GM12878 (cell line): ENCODE results near the gene AKNA. TPM values are rescaled to one million over a fixed set of nuclear protein-coding genes. Genes with fewer than 3 reads are reported as not detected.

Experiments used
- ATAC-seq: fragments of 200-7000 bp; cut with Tn5 transposase; 3 replicates; pipeline ENCODE4 v1.9.1; 2020; ENCODE audit warnings: mild to moderate bottlenecking, moderate library complexity
- BruUV-seq: library from RNA; stranded (reverse); fragments of 400-500 nt; replicated peaks from 2 replicates; lab custom pipeline; 2021; lab: Mats Ljungman, UMichigan
- CTCF ChIA-PET: fragments of 300-600 bp; sonication (Branson Sonifier 250); formaldehyde crosslinking; extraction: SDS; loops from one replicate; lab custom pipeline; 2021; ENCODE audit warnings: inconsistent platforms; lab: Yijun Ruan, JAX
- POLR2A ChIA-PET: fragments of 350-600 bp; formaldehyde crosslinking; extraction: SDS; loops from one replicate; lab custom pipeline; 2021; ENCODE audit warnings: inconsistent platforms; lab: Charles Lee
- RAD21 ChIA-PET: fragments of 300-600 bp; sonication (Branson Sonifier 250); formaldehyde crosslinking; loops from one replicate; lab custom pipeline; 2023; ENCODE audit warnings: antibody characterized with exemption; ENCODE audit not compliant: unreplicated experiment; lab: Charles Lee
- SMC1A ChIA-PET: fragments of 300-600 bp; sonication (Branson Sonifier 250); formaldehyde crosslinking; loops from one replicate; lab custom pipeline; 2023; ENCODE audit not compliant: unreplicated experiment, uncharacterized antibody; lab: Charles Lee
- DNase-seq: peaks from one replicate; pipeline ENCODE4 v3.0.0-alpha.2; 2011; ENCODE audit warnings: low read depth, low spot score
- FAIRE-seq: peaks from 3 replicates; lab custom pipeline; 2011; peaks lifted over from hg19 to GRCh38; lab: Jason Lieb, UNC
- H2AFZ ChIP-seq: 2 replicates; pipeline ENCODE4 v1.6.0; 2011; ENCODE audit warnings: low read depth, low read length, control low read depth; ENCODE audit not compliant: control insufficient read depth
- H3K27ac ChIP-seq: 2 replicates; pipeline ENCODE4 v1.5.1; 2011; ENCODE audit warnings: control low read depth; ENCODE audit not compliant: control insufficient read depth, insufficient read depth
- H3K27me3 ChIP-seq, 2 experiments: replicated peaks in 1 of 2; 2 replicates each; pipeline versions ENCODE4 v1.6.0 to v1.6.1; 2011; ENCODE audit warnings: low read length in 1 of 2; ENCODE audit not compliant: control insufficient read depth in 2 of 2, insufficient read depth in 2 of 2
- H3K36me3 ChIP-seq, 2 experiments: 2 replicates each; pipeline ENCODE4 v1.5.1; 2011; ENCODE audit warnings: low read length in 1 of 2; ENCODE audit not compliant: control insufficient read depth in 2 of 2, insufficient read depth in 2 of 2
- H3K4me1 ChIP-seq: 2 replicates; pipeline ENCODE4 v1.6.1; 2011; ENCODE audit warnings: mild to moderate bottlenecking, low read length, moderate library complexity, mixed read lengths; ENCODE audit not compliant: control insufficient read depth, insufficient read depth
- H3K4me2 ChIP-seq: 2 replicates; pipeline ENCODE4 v1.6.0; 2011; ENCODE audit warnings: control low read depth; ENCODE audit not compliant: control insufficient read depth, insufficient read depth
- H3K4me3 ChIP-seq: fragments of 200-600 bp; sonication (generic); 2 replicates; pipeline ENCODE4 v1.5.1; 2016
- H3K79me2 ChIP-seq: 2 replicates; pipeline ENCODE4 v1.6.0; 2011; ENCODE audit warnings: low read length; ENCODE audit not compliant: control insufficient read depth, insufficient read depth
- H3K9ac ChIP-seq: 2 replicates; pipeline ENCODE4 v1.8.0; 2011; ENCODE audit warnings: low read length, control low read depth, mixed read lengths; ENCODE audit not compliant: control insufficient read depth, insufficient read depth
- H3K9me3 ChIP-seq: replicated peaks from 3 replicates; pipeline ENCODE4 v1.5.1; 2011; ENCODE audit warnings: mild to moderate bottlenecking, low read length; ENCODE audit not compliant: control insufficient read depth, insufficient read depth
- H4K20me1 ChIP-seq: 2 replicates; pipeline ENCODE4 v1.6.0; 2011; ENCODE audit not compliant: control insufficient read depth, insufficient read depth
- BRCA1 ChIP-seq: IDR thresholded peaks from 2 replicates; pipeline ENCODE4 v1.6.1; 2011; ENCODE audit warnings: low read depth, low read length, improper control_type of control experiment
- HDAC6 ChIP-seq: fragments of 200-600 bp; sonication (generic); IDR thresholded peaks from one replicate; pipeline ENCODE4 v1.8.0; 2017; ENCODE audit warnings: antibody characterized with exemption; ENCODE audit not compliant: unreplicated experiment
- LARP7 ChIP-seq: fragments of 450-650 bp; IDR thresholded peaks from 2 replicates; pipeline ENCODE4 v1.6.1; 2017; ENCODE audit warnings: mild to moderate bottlenecking
- SPI1 ChIP-seq: IDR thresholded peaks from 2 replicates; pipeline ENCODE4 v1.6.1; 2011; ENCODE audit warnings: low read depth, mild to moderate bottlenecking, low read length, moderate library complexity, borderline replicate concordance; ENCODE audit not compliant: insufficient read depth
- ZNF274 ChIP-seq: IDR thresholded peaks from one replicate; pipeline ENCODE4 v1.8.0; 2011; ENCODE audit not compliant: insufficient read length, insufficient read depth
- WGBS: methylation state at CpG from one replicate; pipeline ENCODE4 v1.1.6; 2016; ENCODE audit warnings: low lambda C conversion rate; ENCODE audit not compliant: insufficient replicate concordance, insufficient coverage; ENCODE audit errors: missing lambda C conversion rate; 5-methylcytosine and 5-hydroxymethylcytosine counted together
- in situ Hi-C: fragments of 300-500 bp; cut with MboI; formaldehyde crosslinking; loops from 9 replicates; pipeline ENCODE4 v1.14.3; 2018; ENCODE audit warnings: mixed read lengths
- intact Hi-C: fragments of 100-400 bp; cut with micrococcal nuclease; formaldehyde crosslinking; loops from one replicate; pipeline ENCODE4 v1.14.2; 2022; ENCODE audit not compliant: unreplicated experiment
- polyA plus RNA-seq, 11 experiments: library from polyadenylated mRNA; depleted of rRNA in 4 of 11; unstranded in 6 of 11; stranded (reverse) in 5 of 11; fragments of >200 nt; fragmentation: Nextera tagmentation in 4 of 11; fragmentation: Illumina TruSeq in 1 of 11; extraction: Ambion mirVana in 4 of 11; extraction: Trizol in 1 of 11; gene quantifications; 1 replicate in 1 of 11; 2 replicates in 10 of 11; pipeline versions ENCODE4 v1.2.1 to v1.2.3, GENCODE V29; 2011 to 2016; ENCODE audit warnings: inconsistent platforms in 2 of 11, missing spikeins in 2 of 11, low read depth in 1 of 11
- total RNA-seq, 4 experiments: library from RNA; depleted of rRNA in 3 of 4; stranded (reverse); fragments of >200 nt in 3 of 4; fragmentation: Illumina TruSeq in 1 of 4; extraction: Trizol in 1 of 4; gene quantifications; 2 replicates each; pipeline versions ENCODE4 v1.2.1 to v1.2.3, GENCODE V29; 2013 to 2021
- TF ChIP-seq, protein P1 (sequence below): fragments of 450-650 bp; IDR thresholded peaks from 2 replicates; pipeline ENCODE4 v1.6.1; 2016; ENCODE audit warnings: mild to moderate bottlenecking, moderate library complexity, borderline replicate concordance
- TF ChIP-seq, protein P2 (sequence below): fragments of 450-650 bp; formaldehyde crosslinking; IDR thresholded peaks from 2 replicates; pipeline ENCODE4 v1.5.0; 2022; ENCODE audit warnings: mild to moderate bottlenecking, missing genetic modification characterization

The AKNA gene
- total and polyA plus RNA-seq, 10 of the 15 experiments (the other 5 are each of a cell fraction or from before 2014, with no cell fraction given): 1.6 to 132 (median 35.3) TPM

DNA sequence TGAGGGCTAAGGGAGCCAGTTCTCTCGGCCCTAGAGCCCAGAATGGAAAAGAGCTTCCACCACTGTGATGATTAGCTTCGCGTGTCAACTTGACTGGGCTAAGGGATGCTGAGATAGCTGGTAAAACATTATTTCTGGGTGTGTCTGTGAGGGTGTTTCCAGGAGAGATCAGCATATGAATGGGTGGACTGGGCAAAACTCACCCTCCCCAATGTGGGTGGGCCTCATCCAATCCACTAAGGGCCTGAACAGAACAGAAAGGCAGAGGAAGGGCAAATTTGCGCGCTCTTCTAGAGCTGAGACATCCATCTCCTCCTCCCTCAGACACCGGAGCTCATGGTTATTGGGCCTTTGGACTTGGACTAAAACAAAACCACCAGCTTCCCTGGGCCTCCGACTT lies 20.9 kb upstream of the AKNA start (continued):
- TF ChIP-seq, protein P1, sequence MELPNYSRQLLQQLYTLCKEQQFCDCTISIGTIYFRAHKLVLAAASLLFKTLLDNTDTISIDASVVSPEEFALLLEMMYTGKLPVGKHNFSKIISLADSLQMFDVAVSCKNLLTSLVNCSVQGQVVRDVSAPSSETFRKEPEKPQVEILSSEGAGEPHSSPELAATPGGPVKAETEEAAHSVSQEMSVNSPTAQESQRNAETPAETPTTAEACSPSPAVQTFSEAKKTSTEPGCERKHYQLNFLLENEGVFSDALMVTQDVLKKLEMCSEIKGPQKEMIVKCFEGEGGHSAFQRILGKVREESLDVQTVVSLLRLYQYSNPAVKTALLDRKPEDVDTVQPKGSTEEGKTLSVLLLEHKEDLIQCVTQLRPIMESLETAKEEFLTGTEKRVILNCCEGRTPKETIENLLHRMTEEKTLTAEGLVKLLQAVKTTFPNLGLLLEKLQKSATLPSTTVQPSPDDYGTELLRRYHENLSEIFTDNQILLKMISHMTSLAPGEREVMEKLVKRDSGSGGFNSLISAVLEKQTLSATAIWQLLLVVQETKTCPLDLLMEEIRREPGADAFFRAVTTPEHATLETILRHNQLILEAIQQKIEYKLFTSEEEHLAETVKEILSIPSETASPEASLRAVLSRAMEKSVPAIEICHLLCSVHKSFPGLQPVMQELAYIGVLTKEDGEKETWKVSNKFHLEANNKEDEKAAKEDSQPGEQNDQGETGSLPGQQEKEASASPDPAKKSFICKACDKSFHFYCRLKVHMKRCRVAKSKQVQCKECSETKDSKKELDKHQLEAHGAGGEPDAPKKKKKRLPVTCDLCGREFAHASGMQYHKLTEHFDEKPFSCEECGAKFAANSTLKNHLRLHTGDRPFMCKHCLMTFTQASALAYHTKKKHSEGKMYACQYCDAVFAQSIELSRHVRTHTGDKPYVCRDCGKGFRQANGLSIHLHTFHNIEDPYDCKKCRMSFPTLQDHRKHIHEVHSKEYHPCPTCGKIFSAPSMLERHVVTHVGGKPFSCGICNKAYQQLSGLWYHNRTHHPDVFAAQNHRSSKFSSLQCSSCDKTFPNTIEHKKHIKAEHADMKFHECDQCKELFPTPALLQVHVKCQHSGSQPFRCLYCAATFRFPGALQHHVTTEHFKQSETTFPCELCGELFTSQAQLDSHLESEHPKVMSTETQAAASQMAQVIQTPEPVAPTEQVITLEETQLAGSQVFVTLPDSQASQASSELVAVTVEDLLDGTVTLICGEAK: no peak
- TF ChIP-seq HDAC6: no peak

DNA sequence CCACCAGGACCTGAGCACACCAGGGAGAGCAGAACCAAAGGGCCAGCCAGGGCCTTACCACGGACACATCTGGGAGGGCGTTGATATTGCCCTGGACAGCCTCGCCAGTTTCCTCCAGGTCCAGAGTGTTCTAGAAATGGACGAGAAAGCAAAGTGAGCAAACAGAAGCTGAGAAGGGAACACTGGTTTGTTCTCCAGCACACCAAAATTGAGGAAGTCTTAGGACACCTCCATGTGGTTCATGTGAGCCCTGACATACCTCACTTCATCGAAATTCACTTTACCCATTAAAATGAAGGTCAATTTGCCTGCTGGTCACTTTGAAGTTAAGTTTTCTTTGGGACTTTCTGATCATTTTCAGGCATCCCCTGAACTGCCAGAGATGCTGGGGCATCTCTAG lies 20.1 kb upstream of the AKNA start:
- CTCF ChIA-PET: interaction anchor here (0.5 to 7.4 kb wide), 7 partner anchors 10 to 253 kb away, joined by 3 to 115 read pairs (median 7); partner anchors contain the start of gene WHRN
- SMC1A ChIA-PET: interaction anchor here (1.0 to 6.8 kb wide), 5 partner anchors 25 to 245 kb away, joined by 3 to 75 read pairs (median 5); partner anchors contain the start of gene WHRN
- no peak overlapping the region for H3K27ac ChIP-seq
- no peaks in the 10 kb centered on the region for H3K79me2 ChIP-seq
- no peak for ATAC-seq
- WGBS: 57% methylated on average over 5 of the region's 5 CpGs
- H3K4me1 ChIP-seq: peaks cover 5% of the 10 kb centered on the region; the same call in 1 of the 2 replicates
- no peak for DNase-seq
- RAD21 ChIA-PET: interaction anchor here (1.5 to 7.1 kb wide), 5 partner anchors 43 to 245 kb away, joined by 3 to 69 read pairs (median 7); no protein-coding TSS in a partner anchor
- H3K4me3 ChIP-seq: no peak overlapping the region
- BruUV-seq: no TSS peak
- no peak overlapping the region for H3K4me2 ChIP-seq
- TF ChIP-seq ZNF274 (no peak), SPI1 (no peak), LARP7 (no peak), BRCA1 (no peak)
- TF ChIP-seq, protein P2, sequence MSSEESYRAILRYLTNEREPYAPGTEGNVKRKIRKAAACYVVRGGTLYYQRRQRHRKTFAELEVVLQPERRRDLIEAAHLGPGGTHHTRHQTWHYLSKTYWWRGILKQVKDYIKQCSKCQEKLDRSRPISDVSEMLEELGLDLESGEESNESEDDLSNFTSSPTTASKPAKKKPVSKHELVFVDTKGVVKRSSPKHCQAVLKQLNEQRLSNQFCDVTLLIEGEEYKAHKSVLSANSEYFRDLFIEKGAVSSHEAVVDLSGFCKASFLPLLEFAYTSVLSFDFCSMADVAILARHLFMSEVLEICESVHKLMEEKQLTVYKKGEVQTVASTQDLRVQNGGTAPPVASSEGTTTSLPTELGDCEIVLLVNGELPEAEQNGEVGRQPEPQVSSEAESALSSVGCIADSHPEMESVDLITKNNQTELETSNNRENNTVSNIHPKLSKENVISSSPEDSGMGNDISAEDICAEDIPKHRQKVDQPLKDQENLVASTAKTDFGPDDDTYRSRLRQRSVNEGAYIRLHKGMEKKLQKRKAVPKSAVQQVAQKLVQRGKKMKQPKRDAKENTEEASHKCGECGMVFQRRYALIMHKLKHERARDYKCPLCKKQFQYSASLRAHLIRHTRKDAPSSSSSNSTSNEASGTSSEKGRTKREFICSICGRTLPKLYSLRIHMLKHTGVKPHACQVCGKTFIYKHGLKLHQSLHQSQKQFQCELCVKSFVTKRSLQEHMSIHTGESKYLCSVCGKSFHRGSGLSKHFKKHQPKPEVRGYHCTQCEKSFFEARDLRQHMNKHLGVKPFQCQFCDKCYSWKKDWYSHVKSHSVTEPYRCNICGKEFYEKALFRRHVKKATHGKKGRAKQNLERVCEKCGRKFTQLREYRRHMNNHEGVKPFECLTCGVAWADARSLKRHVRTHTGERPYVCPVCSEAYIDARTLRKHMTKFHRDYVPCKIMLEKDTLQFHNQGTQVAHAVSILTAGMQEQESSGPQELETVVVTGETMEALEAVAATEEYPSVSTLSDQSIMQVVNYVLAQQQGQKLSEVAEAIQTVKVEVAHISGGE (CRISPR knock-in tag): no peak
- H3K9ac ChIP-seq: no peak overlapping the region
- H3K27me3 ChIP-seq: no peaks in the 10 kb centered on the region; a peak in 1 of 4 replicates
- POLR2A ChIA-PET: no interaction called here
- H3K36me3 ChIP-seq: no peaks in the 10 kb centered on the region
- intact Hi-C loops: loop anchor here (5.0 kb wide), 2 partner anchors 99 to 184 kb away; partner anchors contain the start of gene WHRN
- no peak overlapping the region for H2AFZ ChIP-seq
- H4K20me1 ChIP-seq: no peaks in the 10 kb centered on the region; the same call in 1 of the 2 replicates
- in situ Hi-C loops: loop anchor here (5.0 kb wide), 2 partner anchors 239 to 604 kb away; no protein-coding TSS in a partner anchor
- H3K9me3 ChIP-seq: no peaks in the 10 kb centered on the region
- no peak for FAIRE-seq
